NT2/D1 (cell line): Measurements from ENCODE around the gene ITPK1.

ENCODE experiments used
- YY1 ChIP-seq: IDR thresholded peaks from 2 replicates; pipeline ENCODE4 v1.6.1; 2011; ENCODE audit not compliant: insufficient read length, insufficient read depth
- ZNF274 ChIP-seq: IDR thresholded peaks from 2 replicates; pipeline ENCODE4 v1.6.1; 2011; ENCODE audit warnings: mild to moderate bottlenecking, low read depth, low read length

DNA sequence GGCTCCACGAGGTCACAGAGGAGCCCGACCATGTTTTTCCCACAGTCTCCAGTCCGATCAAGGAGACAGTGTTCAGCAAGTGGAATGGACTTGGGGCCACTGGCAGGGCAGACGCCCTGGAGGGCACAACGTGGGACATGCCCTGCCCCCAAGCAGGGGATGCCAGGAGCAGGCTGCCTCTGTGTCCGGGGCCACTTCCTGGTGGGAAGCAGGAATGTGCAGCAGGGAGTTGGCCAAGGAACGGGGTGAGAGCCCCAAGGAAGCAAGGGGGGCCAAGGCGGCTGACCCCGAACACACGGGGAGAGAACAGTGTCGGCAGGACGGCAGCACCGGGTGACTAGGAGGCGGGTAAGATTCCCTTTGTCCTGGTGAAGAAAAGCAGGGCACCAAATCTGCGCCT is 100.2 kb downstream of the ITPK1 start:
- TF ChIP-seq ZNF274 (no peak), YY1 (no peak)
